HG02973 (cell line): Measurements from ENCODE around the gene LAP3.
"Not testable (repeated sequence)": the region's sequence is repeated elsewhere in the genome, so short reads cannot be mapped to it uniquely, and the experiment has no call there.

Experiments used
- ATAC-seq: cut with Tn5 transposase; IDR thresholded peaks from one replicate; pipeline ENCODE4 v1.9.1; 2021; ENCODE audit warnings: moderate library complexity; ENCODE audit not compliant: unreplicated experiment

The LAP3 gene

GRCh38 chr4:17576932-17577664 is at the start of gene LAP3:
LAP3 (plus strand) TSS chr4:17577198; CDS start chr4:17577466, 268 bp downstream.
- peak; percentile 80 for ATAC-seq

GRCh38 chr4:17528551-17529165 is 48.3 kb upstream of the LAP3 start:
- ATAC-seq: no peak

GRCh38 chr4:17531538-17532285 is 45.3 kb upstream of the LAP3 start:
- no peak for ATAC-seq

GRCh38 chr4:17534705-17535104 is 42.3 kb upstream of the LAP3 start:
- no peak for ATAC-seq

GRCh38 chr4:17535242-17535641 is 41.8 kb upstream of the LAP3 start:
- ATAC-seq: no peak

- ATAC-seq: no peak
These were observed 41.1 kb upstream of the LAP3 start for GRCh38 chr4:17535906-17536305.

GRCh38 chr4:17537060-17537459 is 39.9 kb upstream of the LAP3 start:
- not testable (repeated sequence) for ATAC-seq

- no peak for ATAC-seq
These were observed 32.8 kb upstream of the LAP3 start for GRCh38 chr4:17544205-17544604.

GRCh38 chr4:17544831-17545234 is 32.2 kb upstream of the LAP3 start:
- ATAC-seq: no peak

- no peak for ATAC-seq
These were observed 31.4 kb upstream of the LAP3 start for GRCh38 chr4:17545374-17546140.

- ATAC-seq: no peak
These were observed 30.8 kb upstream of the LAP3 start for GRCh38 chr4:17546222-17546621.

GRCh38 chr4:17546678-17547077 is 30.3 kb upstream of the LAP3 start:
- ATAC-seq: no peak

- ATAC-seq: no peak
These were observed 26.4 kb upstream of the LAP3 start for GRCh38 chr4:17550549-17550948.

- ATAC-seq: no peak
These were observed 24.6 kb upstream of the LAP3 start for GRCh38 chr4:17552427-17552826.

GRCh38 chr4:17554568-17554967 is 22.4 kb upstream of the LAP3 start:
- ATAC-seq: no peak

GRCh38 chr4:17556498-17556897 is 20.5 kb upstream of the LAP3 start:
- no peak for ATAC-seq

- no peak for ATAC-seq
These were observed 19.1 kb upstream of the LAP3 start for GRCh38 chr4:17557880-17558279.

GRCh38 chr4:17558941-17559708 is 17.9 kb upstream of the LAP3 start:
- no peak for ATAC-seq

GRCh38 chr4:17559709-17560048 is 17.3 kb upstream of the LAP3 start:
- no peak for ATAC-seq

GRCh38 chr4:17560065-17560673 is 16.8 kb upstream of the LAP3 start:
- ATAC-seq: no peak
